Measurements from ENCODE around the gene SAMD5. TPM values are rescaled to one million over a fixed set of nuclear protein-coding genes. Genes with fewer than 3 reads are reported as not detected.

Gene SAMD5
- polyA plus RNA-seq, 1 experiment = 3.3 TPM

- CTCF ChIA-PET = interaction anchor here (1.1 to 2.9 kb wide), 3 partner anchors 11 to 676 kb away, joined by 3 to 9 read pairs (median 6); no protein-coding TSS in a partner anchor
- no peaks in the 10 kb centered on the region for H3K36me3 ChIP-seq (ENCODE audit: control insufficient read depth, insufficient read depth, low read length)
- POLR2A ChIA-PET = no interaction called here
- DNase-seq (ENCODE audit: low read depth) = no peak
- H3K27me3 ChIP-seq (ENCODE audit: control insufficient read depth, insufficient read depth, low read length) = no peaks in the 10 kb centered on the region
- no peak for TF ChIP-seq CTCF (IDR thresholded peaks at IDR 0.05; ENCODE audit: insufficient read depth, low read depth, low read length)
- no peak overlapping the region for H3K4me3 ChIP-seq (ENCODE audit: low read depth, low read length)
Observed at GRCh38 chr6:147504848-147505247, 3.6 kb upstream of the SAMD5 start.

- Histone ChIP-seq H3K27me3 (ENCODE audit: control insufficient read depth, insufficient read depth, low read length) (peaks cover 3% of the 10 kb centered on the region; the same call in 1 of the 2 replicates), H3K4me3 (ENCODE audit: low read depth, low read length) (peak overlapping the region; percentile 67), H3K36me3 (ENCODE audit: control insufficient read depth, insufficient read depth, low read length) (no peaks in the 10 kb centered on the region)
- peak; percentile 89 for TF ChIP-seq CTCF (IDR thresholded peaks at IDR 0.05; ENCODE audit: insufficient read depth, low read depth, low read length)
- DNase-seq (ENCODE audit: low read depth) = no peak
- ChIA-PET CTCF (interaction anchor here (0.6 to 3.7 kb wide), 36 partner anchors 8 to 1003 kb away, joined by 3 to 43 read pairs (median 4); no protein-coding TSS in a partner anchor), POLR2A (no interaction called here)
Observed at GRCh38 chr6:147506704-147507114, 1.8 kb upstream of the SAMD5 start.

GRCh38 chr6:147507162-147508041, 1.1 kb upstream of the SAMD5 start:
- TF ChIP-seq CTCF (IDR thresholded peaks at IDR 0.05; ENCODE audit: insufficient read depth, low read depth, low read length) = no peak
- Histone ChIP-seq H3K36me3 (ENCODE audit: control insufficient read depth, insufficient read depth, low read length) (no peaks in the 10 kb centered on the region), H3K27me3 (ENCODE audit: control insufficient read depth, insufficient read depth, low read length) (peaks cover 3% of the 10 kb centered on the region; the same call in 1 of the 2 replicates), H3K4me3 (ENCODE audit: low read depth, low read length) (peak overlapping the region; percentile 67)
- ChIA-PET CTCF (interaction anchor here (0.6 to 3.7 kb wide), 38 partner anchors 7 to 1002 kb away, joined by 3 to 43 read pairs (median 4); no protein-coding TSS in a partner anchor), POLR2A (no interaction called here)
- DNase-seq (ENCODE audit: low read depth) = no peak

- peaks cover 3% of the 10 kb centered on the region; the same call in 1 of the 2 replicates for H3K27me3 ChIP-seq (ENCODE audit: control insufficient read depth, insufficient read depth, low read length)
- H3K4me3 ChIP-seq (ENCODE audit: low read depth, low read length) = peak overlapping the region; percentile 51
- no peak for TF ChIP-seq CTCF (IDR thresholded peaks at IDR 0.05; ENCODE audit: insufficient read depth, low read depth, low read length)
- DNase-seq (ENCODE audit: low read depth) = no peak
- H3K36me3 ChIP-seq (ENCODE audit: control insufficient read depth, insufficient read depth, low read length) = no peaks in the 10 kb centered on the region
- ChIA-PET CTCF (interaction anchor here (0.9 to 3.7 kb wide), 8 partner anchors 12 to 668 kb away, joined by 3 to 43 read pairs (median 4); no protein-coding TSS in a partner anchor), POLR2A (no interaction called here)
Observed at GRCh38 chr6:147508866-147509608, 547 bp downstream of the SAMD5 start.

GRCh38 chr6:147509891-147510290, 1.4 kb downstream of the SAMD5 start:
- peaks cover 3% of the 10 kb centered on the region; the same call in 1 of the 2 replicates for H3K27me3 ChIP-seq (ENCODE audit: control insufficient read depth, insufficient read depth, low read length)
- no peak for DNase-seq (ENCODE audit: low read depth)
- no peak for TF ChIP-seq CTCF (IDR thresholded peaks at IDR 0.05; ENCODE audit: insufficient read depth, low read depth, low read length)
- ChIA-PET POLR2A (no interaction called here), CTCF (interaction anchor here (2.0 kb wide), 1 partner anchor 11 kb away, joined by 6 read pairs; no protein-coding TSS in a partner anchor)
- H3K36me3 ChIP-seq (ENCODE audit: control insufficient read depth, insufficient read depth, low read length) = no peaks in the 10 kb centered on the region
- peak overlapping the region; percentile 51 for H3K4me3 ChIP-seq (ENCODE audit: low read depth, low read length)
